A673 (cell line): ENCODE data around the gene FGF22. TPM values are rescaled to one million over a fixed set of nuclear protein-coding genes. Genes with fewer than 3 reads are reported as not detected.
A peak's percentile ranks its signal among the peaks of the same experiment; 100 is the strongest.
"Not testable (repeated sequence)": the region's sequence is repeated elsewhere in the genome, so short reads cannot be mapped to it uniquely, and the experiment has no call there.

Experiments used
- BruUV-seq: library from RNA; stranded (reverse); fragments of 400-500 nt; replicated peaks from 2 replicates; lab custom pipeline; 2021; lab: Mats Ljungman, UMichigan
- CTCF ChIA-PET: fragments of 300-600 bp; sonication (Branson Sonifier 250); formaldehyde crosslinking; loops from one replicate; lab custom pipeline; 2022; ENCODE audit warnings: antibody characterized with exemption; lab: Charles Lee
- POLR2A ChIA-PET: fragments of 300-600 bp; sonication (Branson Sonifier 250); formaldehyde crosslinking; loops from one replicate; lab custom pipeline; 2022; ENCODE audit warnings: antibody characterized with exemption; ENCODE audit not compliant: low non-redundant PET; lab: Charles Lee
- DNase-seq: peaks from one replicate; pipeline ENCODE4 v3.0.0-alpha.2; 2015; ENCODE audit warnings: low spot score
- H3K27ac ChIP-seq: fragments of 200-600 bp; sonication (generic); 2 replicates; pipeline ENCODE4 v1.5.1; 2016; ENCODE audit warnings: mixed run types, low read depth, mild to moderate bottlenecking, mixed read lengths, antibody characterized with exemption, low read length; ENCODE audit not compliant: poor library complexity, severe bottlenecking
- H3K27me3 ChIP-seq: fragments of 200-600 bp; sonication (generic); replicated peaks from 2 replicates; pipeline ENCODE4 v1.6.1; 2017; ENCODE audit warnings: mixed run types, low read depth, mild to moderate bottlenecking, mixed read lengths, antibody characterized with exemption, low read length; ENCODE audit not compliant: insufficient read depth, poor library complexity
- H3K36me3 ChIP-seq: fragments of 200-600 bp; sonication (generic); 2 replicates; pipeline ENCODE4 v1.6.1; 2016; ENCODE audit warnings: mixed run types, mild to moderate bottlenecking, mixed read lengths, antibody characterized with exemption, low read length; ENCODE audit not compliant: insufficient read depth, poor library complexity, severe bottlenecking
- H3K4me1 ChIP-seq: fragments of 200-600 bp; sonication (generic); 2 replicates; pipeline ENCODE4 v1.6.1; 2017; ENCODE audit warnings: mixed run types, mild to moderate bottlenecking, mixed read lengths, antibody characterized with exemption, low read length; ENCODE audit not compliant: insufficient read depth, poor library complexity, severe bottlenecking
- H3K4me3 ChIP-seq: fragments of 200-600 bp; sonication (generic); 2 replicates; pipeline ENCODE4 v1.5.1; 2016; ENCODE audit warnings: low read depth, mixed run types, mild to moderate bottlenecking, mixed read lengths, low read length; ENCODE audit not compliant: poor library complexity, severe bottlenecking
- H3K9me3 ChIP-seq: fragments of 200-600 bp; sonication (generic); 2 replicates; pipeline ENCODE4 v1.6.1; 2016; ENCODE audit warnings: mixed run types, low read depth, mild to moderate bottlenecking, mixed read lengths, antibody characterized with exemption, low read length; ENCODE audit not compliant: poor library complexity, severe bottlenecking
- CTCF ChIP-seq: fragments of 300-800, 200-600 bp; sonication (generic); conservative IDR thresholded peaks from 2 replicates; pipeline ENCODE4 v1.5.1; 2017; ENCODE audit warnings: low read depth, mild to moderate bottlenecking, antibody characterized with exemption, low read length, moderate library complexity, mixed read lengths
- EZH2 ChIP-seq: fragments of 200-600 bp; sonication (generic); IDR thresholded peaks from 2 replicates; pipeline ENCODE4 v1.6.1; 2017; ENCODE audit warnings: borderline replicate concordance, low read depth, mild to moderate bottlenecking, mixed read lengths, antibody characterized with exemption, low read length; ENCODE audit not compliant: poor library complexity, severe bottlenecking
- intact Hi-C: fragments of 100-400 bp; cut with micrococcal nuclease; formaldehyde crosslinking; loops from one replicate; pipeline ENCODE4 v1.10.0; 2022; ENCODE audit not compliant: unreplicated experiment
- total RNA-seq: library from RNA; stranded (reverse); gene quantifications from 2 replicates; pipeline ENCODE4 v1.2.3, GENCODE V29; 2021

The FGF22 gene
- total RNA-seq, 1 experiment from 2014 or later, result 0.19 TPM

DNA sequence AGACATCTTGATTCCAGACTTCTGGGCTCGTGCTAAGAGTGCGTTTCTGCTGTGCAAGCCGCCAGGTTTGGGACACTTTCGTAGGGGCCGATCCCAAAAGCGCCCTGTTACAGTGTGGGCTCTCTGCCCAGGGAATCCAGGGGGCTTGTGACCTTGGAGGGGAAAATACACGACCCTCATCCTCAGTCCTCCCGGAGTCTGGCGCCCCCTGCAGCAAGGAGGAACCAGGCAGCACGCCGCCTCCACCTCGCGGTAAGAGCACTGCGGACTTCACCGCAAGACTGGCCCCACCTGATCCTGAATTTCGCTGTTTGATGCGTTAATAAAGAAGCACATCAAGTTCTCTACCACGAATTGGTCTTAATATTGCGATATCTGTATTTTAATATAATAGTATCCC, 11.5 kb upstream of the FGF22 start:
- H3K4me1 ChIP-seq, result no peaks in the 10 kb centered on the region
- ChIA-PET POLR2A (no interaction called here), CTCF (no interaction called here)
- TF ChIP-seq EZH2 (no peak), CTCF (peak; percentile 77)
- DNase-seq, result peak; percentile 40
- H3K9me3 ChIP-seq, result no peaks in the 10 kb centered on the region
- H3K4me3 ChIP-seq, result no peak overlapping the region
- intact Hi-C loops, result loop anchor here (5.0 kb wide), 1 partner anchor 41 kb away; the partner anchor contains the start of gene HCN2
- H3K36me3 ChIP-seq, result peaks cover 45% of the 10 kb centered on the region
- H3K27me3 ChIP-seq, result no peaks in the 10 kb centered on the region
- no peak overlapping the region for H3K27ac ChIP-seq
- BruUV-seq, result no TSS peak

- BruUV-seq, H3K4me3 ChIP-seq, POLR2A ChIA-PET, H3K4me1 ChIP-seq, H3K27me3 ChIP-seq, H3K27ac ChIP-seq, CTCF ChIA-PET, DNase-seq, H3K9me3 ChIP-seq: not testable (repeated sequence)
- intact Hi-C loops, result loop anchor here (5.0 kb wide), 1 partner anchor 42 kb away; the partner anchor contains the start of gene HCN2
- H3K36me3 ChIP-seq, result peaks cover 38% of the 10 kb centered on the region
Observed at GRCh38 chr19:629515-629914, 10.2 kb upstream of the FGF22 start.

DNA sequence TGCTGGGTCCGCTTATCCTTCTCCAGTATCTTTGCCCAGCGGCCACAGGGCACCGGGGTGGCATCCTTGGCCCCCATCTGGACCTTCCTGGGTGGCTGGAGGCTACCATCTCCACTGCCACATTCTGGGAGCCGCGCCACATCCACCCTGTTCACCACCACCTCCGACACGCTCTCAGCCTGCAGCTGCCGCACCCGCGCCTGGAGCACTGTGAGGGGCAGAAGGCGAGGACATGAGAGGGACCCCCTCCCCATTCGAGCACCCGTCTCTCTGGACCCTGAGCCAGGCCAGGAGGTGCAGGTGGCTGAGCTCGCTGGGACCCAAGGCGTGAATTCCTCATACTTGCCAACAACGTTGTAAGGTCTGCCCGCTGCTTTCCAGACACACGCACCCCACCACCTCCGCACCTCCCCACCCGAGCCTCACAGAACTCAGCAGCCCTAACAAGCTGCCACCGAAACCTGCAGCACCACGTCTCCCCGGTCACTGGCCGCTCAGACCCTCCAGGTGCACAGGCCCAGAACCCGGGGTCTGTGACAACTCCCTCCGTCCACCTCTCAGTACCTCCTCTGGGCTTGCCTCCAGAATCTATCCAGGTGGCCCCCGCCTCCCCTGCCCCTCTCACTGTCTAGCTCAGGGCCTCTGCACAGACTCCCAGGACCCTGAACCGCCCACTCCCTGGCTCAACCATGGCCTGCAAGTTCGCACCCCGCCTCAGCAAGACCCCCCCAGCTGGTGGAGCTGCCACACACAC, 9.5 kb upstream of the FGF22 start:
- TF ChIP-seq CTCF (no peak), EZH2 (no peak)
- Histone ChIP-seq H3K4me3 (no peak overlapping the region), H3K9me3 (no peaks in the 10 kb centered on the region), H3K36me3 (peaks cover 33% of the 10 kb centered on the region), H3K4me1 (no peaks in the 10 kb centered on the region), H3K27me3 (no peaks in the 10 kb centered on the region), H3K27ac (no peak overlapping the region)
- intact Hi-C loops, result loop anchor here (5.0 kb wide), 1 partner anchor 43 kb away; the partner anchor contains the start of gene HCN2
- ChIA-PET CTCF (no interaction called here), POLR2A (no interaction called here)
- no TSS peak for BruUV-seq
- DNase-seq, result no peak

- H3K36me3 ChIP-seq, result peaks cover 23% of the 10 kb centered on the region
- intact Hi-C loops, result loop anchor here (2.0 kb wide), 1 partner anchor 22 kb away; no protein-coding TSS in a partner anchor
- DNase-seq, result peak; percentile 79
- no TSS peak for BruUV-seq
- H3K9me3 ChIP-seq, result no peaks in the 10 kb centered on the region
- ChIA-PET POLR2A (no interaction called here), CTCF (no interaction called here)
- TF ChIP-seq CTCF (no peak), EZH2 (no peak)
- peak overlapping the region; percentile 92 for H3K4me3 ChIP-seq
- H3K27me3 ChIP-seq, result no peaks in the 10 kb centered on the region
- no peaks in the 10 kb centered on the region for H3K4me1 ChIP-seq
- peak overlapping the region; percentile 87 for H3K27ac ChIP-seq
Observed at GRCh38 chr19:632579-633067, 7.1 kb upstream of the FGF22 start.
